Measurements from ENCODE around the gene SIRPB2.

The SIRPB2 gene

GRCh38 chr20:1471242-1471641 lies 20.0 kb downstream of the SIRPB2 start:
- DNase-seq (ENCODE audit: low read depth) = no peak

DNA sequence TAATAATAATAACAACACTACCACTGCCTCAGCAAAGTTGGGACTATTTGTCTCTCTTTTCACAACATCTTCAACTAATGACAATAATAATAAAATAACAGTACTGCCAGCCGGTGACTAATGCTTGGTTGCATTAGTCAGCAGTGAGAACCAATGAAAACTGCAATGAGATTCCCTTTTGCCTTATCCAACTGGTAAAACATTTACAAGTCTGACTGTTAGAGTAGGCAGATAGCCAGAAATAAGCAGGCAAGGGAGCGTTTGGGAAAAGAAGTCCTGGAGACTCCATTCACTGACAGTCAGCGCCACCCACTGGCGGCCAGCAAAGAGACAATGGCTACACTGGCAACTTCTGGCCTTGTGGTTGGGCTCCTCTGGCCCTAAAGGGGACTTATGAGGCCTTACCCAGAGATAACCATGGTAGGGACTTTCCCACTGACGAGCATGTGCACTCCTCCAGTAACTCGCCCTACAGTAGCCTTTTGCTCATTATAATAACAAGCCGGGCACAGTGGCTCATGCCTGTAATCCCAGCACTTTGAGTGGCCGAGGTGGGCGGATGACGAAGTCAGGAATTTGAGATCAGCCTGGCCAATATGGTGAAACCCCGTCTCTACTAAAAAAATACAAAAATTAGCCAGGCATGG lies 21.2 kb downstream of the SIRPB2 start:
- peak; percentile 98 for DNase-seq (ENCODE audit: low read depth)

- DNase-seq (ENCODE audit: low read depth) = no peak
Measured at GRCh38 chr20:1469306-1469905, 21.8 kb downstream of the SIRPB2 start.

- DNase-seq (ENCODE audit: low read depth) = no peak
Measured at GRCh38 chr20:1468117-1468624, 23.0 kb downstream of the SIRPB2 start.

GRCh38 chr20:1467355-1468116 lies 23.7 kb downstream of the SIRPB2 start:
- DNase-seq (ENCODE audit: low read depth) = no peak

- DNase-seq (ENCODE audit: low read depth) = no peak
Measured at GRCh38 chr20:1467082-1467354, 24.2 kb downstream of the SIRPB2 start.

GRCh38 chr20:1466211-1467081 lies 24.8 kb downstream of the SIRPB2 start, which contains the start of gene NSFL1C:
Gene NSFL1C, minus strand, starts transcription at chr20:1466849. Its CDS starts 25 bp downstream, at chr20:1466824.
- peak; percentile 88 for DNase-seq (ENCODE audit: low read depth)

GRCh38 chr20:1465470-1466210 lies 25.6 kb downstream of the SIRPB2 start:
- DNase-seq (ENCODE audit: low read depth) = peak; percentile 34

- no peak for DNase-seq (ENCODE audit: low read depth)
Measured at GRCh38 chr20:1463971-1464570, 27.1 kb downstream of the SIRPB2 start.

GRCh38 chr20:1462834-1463233 lies 28.4 kb downstream of the SIRPB2 start:
- DNase-seq (ENCODE audit: low read depth) = no peak

GRCh38 chr20:1462001-1462400 lies 29.2 kb downstream of the SIRPB2 start:
- DNase-seq (ENCODE audit: low read depth) = no peak

DNA sequence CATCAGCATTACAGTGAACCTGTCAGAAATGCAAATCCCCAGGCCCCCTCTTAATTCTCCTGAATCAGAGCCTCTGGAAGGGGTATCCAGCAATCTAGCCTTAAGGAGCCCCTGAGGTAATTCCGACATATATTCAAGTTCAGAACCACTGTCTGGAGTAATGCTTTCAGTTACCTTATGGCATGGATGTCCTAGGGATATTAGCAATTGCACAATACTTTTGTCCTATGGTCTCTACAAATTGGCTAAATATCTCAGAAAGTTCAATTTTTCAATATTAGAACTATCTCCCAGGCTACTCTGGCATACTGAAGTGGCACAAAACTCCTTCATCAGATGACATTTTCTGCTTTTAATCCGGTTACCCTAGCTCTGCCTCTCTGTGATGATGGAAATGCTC lies 30.9 kb downstream of the SIRPB2 start:
- DNase-seq (ENCODE audit: low read depth) = no peak

DNA sequence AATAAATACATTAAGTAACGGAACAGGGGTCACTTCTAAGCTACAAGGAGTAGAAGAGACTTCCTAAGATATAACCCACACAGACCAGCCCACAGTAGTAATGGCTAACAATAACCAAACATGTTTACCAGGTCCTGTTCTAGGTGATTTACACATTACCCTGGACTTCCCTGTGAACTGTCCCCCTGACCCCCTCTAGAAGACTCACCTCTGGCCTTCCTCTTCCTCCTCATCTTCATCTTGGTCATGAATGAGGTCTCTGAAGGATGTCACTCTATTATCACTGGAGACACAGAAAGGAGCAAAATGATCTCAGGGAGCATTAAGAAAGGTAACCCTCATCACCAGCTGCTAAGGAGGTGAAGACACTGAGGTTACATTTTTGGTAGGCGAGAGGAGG lies 33.2 kb downstream of the SIRPB2 start:
- DNase-seq (ENCODE audit: low read depth) = no peak

DNA sequence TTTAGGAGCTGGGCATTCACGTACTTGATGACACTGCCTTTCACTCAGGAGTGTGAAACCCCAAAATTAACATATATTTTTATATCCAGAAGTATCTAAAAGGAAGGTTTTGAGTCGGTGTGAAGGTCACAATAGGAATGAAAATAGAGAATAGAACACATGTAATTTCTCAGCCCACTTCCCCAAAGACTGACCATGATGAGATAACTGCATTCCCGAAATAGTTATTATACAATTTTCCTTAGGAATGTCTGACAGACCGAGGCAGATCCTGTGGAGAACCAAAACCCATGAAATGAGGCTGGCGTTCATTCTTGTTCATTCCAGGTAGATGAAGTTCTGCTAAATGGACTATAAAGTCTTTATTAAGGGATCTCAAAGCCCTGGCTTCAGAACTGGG lies 34.9 kb downstream of the SIRPB2 start:
- DNase-seq (ENCODE audit: low read depth) = peak; percentile 60

- no peak for DNase-seq (ENCODE audit: low read depth)
Measured at GRCh38 chr20:1450926-1451491, 40.2 kb downstream of the SIRPB2 start.

- no peak for DNase-seq (ENCODE audit: low read depth)
Measured at GRCh38 chr20:1449370-1449769, 41.9 kb downstream of the SIRPB2 start.

DNA sequence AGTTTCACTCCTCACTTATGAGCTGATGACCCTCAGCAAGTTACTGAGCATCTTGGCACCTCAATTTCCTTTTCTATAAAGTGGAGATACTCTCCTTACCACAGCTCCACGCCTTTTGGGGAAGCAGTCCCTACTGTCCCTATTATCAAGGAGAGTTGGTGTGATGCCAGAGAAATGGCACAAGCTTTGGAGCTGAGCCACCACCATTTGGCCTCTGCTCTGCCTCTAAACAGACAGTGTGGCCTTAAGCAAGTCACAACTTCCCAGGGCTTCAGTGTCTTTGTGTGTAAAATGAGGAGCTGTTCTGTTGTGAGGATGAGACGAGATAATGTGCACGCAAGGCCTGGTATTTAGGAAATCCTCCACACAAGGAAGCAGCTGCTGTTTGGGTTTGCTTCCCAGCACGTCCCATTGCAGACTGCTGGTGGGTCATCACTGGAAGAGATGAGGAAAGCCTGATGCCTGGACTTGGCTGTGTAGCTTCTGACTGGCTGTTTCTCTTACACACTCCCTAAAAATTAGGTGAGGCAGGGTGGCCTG lies 43.1 kb downstream of the SIRPB2 start:
- no peak for DNase-seq (ENCODE audit: low read depth)

GRCh38 chr20:1446536-1446935 lies 44.7 kb downstream of the SIRPB2 start:
- DNase-seq (ENCODE audit: low read depth) = no peak

GRCh38 chr20:1443085-1443484 lies 48.1 kb downstream of the SIRPB2 start:
- DNase-seq (ENCODE audit: low read depth) = no peak

- no peak for DNase-seq (ENCODE audit: low read depth)
Measured at GRCh38 chr20:1442304-1442703, 48.9 kb downstream of the SIRPB2 start.

DNA sequence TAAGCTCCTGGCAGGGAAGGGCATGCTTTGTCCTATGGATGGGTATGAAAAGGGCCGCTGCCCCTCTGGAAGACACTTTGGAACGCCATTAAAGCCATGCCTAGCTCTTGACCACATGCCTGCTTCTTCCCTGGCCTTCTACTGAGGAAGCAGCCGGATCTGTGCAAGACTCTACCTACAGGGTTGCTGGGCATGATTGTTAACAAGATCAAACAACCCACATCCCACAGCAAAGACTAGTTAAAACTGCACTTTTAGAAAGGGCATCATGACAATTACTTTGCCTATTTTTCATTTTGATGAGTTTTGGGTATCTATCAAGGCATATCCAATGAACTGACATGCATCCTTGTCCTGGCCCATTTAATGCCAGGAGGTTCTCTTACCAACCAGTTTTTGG lies 50.1 kb downstream of the SIRPB2 start:
- DNase-seq (ENCODE audit: low read depth) = no peak
